Effector memory CD4-positive, alpha-beta T cell (primary cell): Measurements from ENCODE around the gene FMOD.
"Not testable (repeated sequence)": the region's sequence is repeated elsewhere in the genome, so short reads cannot be mapped to it uniquely, and the experiment has no call there.

Experiments used
- DNase-seq, 3 donors: peaks; one replicate each; pipeline ENCODE4 v3.0.0-alpha.2; 2020
- H3K27ac ChIP-seq: 2 replicates; pipeline ENCODE4 v1.7.0; 2013; ENCODE audit warnings: mild to moderate bottlenecking, low read length, moderate library complexity; ENCODE audit not compliant: insufficient read depth, poor library complexity, severe bottlenecking
- H3K27me3 ChIP-seq: replicated peaks from 2 replicates; pipeline ENCODE4 v1.7.0; 2013; ENCODE audit warnings: mild to moderate bottlenecking, low read length; ENCODE audit not compliant: insufficient read depth, control insufficient read depth, poor library complexity, severe bottlenecking
- H3K36me3 ChIP-seq: 2 replicates; pipeline ENCODE4 v1.7.0; 2013; ENCODE audit warnings: mild to moderate bottlenecking, low read length, moderate library complexity; ENCODE audit not compliant: control insufficient read depth, insufficient read depth
- H3K4me1 ChIP-seq: 2 replicates; pipeline ENCODE4 v1.7.0; 2013; ENCODE audit warnings: low read length, mild to moderate bottlenecking; ENCODE audit not compliant: control insufficient read depth, insufficient read depth, poor library complexity, severe bottlenecking
- H3K4me3 ChIP-seq: 2 replicates; pipeline ENCODE4 v1.7.0; 2013; ENCODE audit warnings: low read length, low read depth, mild to moderate bottlenecking; ENCODE audit not compliant: insufficient read depth, poor library complexity, severe bottlenecking
- H3K9me3 ChIP-seq: 2 replicates; pipeline ENCODE4 v1.7.0; 2013; ENCODE audit warnings: mild to moderate bottlenecking, low read length, moderate library complexity; ENCODE audit not compliant: control insufficient read depth

Gene FMOD

DNA sequence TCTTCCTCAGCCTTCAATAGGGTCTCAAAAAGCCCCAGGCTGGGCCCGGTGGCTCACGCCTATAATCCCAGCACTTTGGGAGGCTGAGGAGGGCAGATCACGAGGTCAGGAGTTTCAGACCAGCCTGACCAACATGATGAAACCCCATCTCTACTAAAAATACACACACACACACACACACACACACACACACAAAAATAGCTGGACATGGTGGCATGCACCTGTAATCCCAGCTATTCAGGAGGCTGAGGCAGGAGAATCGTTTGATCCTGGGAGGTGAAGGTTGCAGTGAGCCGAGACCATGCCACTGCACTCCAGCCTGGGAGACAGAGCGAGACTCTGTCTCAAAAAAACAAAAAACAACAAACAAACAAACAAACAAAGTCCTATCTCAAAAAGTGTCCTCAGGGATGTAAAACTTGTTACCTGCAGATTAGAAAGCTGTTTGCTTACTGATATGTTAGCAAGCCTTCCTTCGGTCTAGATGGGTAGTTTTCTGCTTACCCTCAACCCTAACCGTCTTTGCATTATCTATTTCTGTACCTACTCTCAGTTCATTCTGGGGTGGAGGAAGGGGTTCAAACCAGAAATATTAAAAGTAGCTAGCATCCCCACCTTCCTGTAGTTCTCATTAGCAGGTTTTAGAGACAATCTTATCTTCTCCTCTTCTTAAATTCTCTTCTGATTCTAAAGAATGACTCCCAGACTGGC is 51.0 kb downstream of the FMOD start:
- H3K9me3 ChIP-seq, H3K27me3 ChIP-seq: not testable (repeated sequence)

GRCh38 chr1:203299169-203299568 is 51.8 kb downstream of the FMOD start:
- H3K27me3 ChIP-seq, result no peaks in the 10 kb centered on the region
- H3K36me3 ChIP-seq, result no peaks in the 10 kb centered on the region
- no peak overlapping the region for H3K4me3 ChIP-seq
- DNase-seq, result no peak
- H3K4me1 ChIP-seq, result peaks cover 1% of the 10 kb centered on the region
- H3K9me3 ChIP-seq, result no peaks in the 10 kb centered on the region
- no peak overlapping the region for H3K27ac ChIP-seq

More for the DNA sequence above, 51.0 kb downstream of the FMOD start:
- not testable (repeated sequence) for H3K36me3 ChIP-seq, DNase-seq, H3K4me3 ChIP-seq, H3K27ac ChIP-seq, H3K4me1 ChIP-seq

- Histone ChIP-seq H3K27ac (no peak overlapping the region), H3K4me3 (no peak overlapping the region), H3K36me3 (no peaks in the 10 kb centered on the region), H3K27me3 (no peaks in the 10 kb centered on the region), H3K9me3 (no peaks in the 10 kb centered on the region), H3K4me1 (no peaks in the 10 kb centered on the region)
- DNase-seq, result no peak
These were observed 54.4 kb downstream of the FMOD start for GRCh38 chr1:203296460-203297073.

DNA sequence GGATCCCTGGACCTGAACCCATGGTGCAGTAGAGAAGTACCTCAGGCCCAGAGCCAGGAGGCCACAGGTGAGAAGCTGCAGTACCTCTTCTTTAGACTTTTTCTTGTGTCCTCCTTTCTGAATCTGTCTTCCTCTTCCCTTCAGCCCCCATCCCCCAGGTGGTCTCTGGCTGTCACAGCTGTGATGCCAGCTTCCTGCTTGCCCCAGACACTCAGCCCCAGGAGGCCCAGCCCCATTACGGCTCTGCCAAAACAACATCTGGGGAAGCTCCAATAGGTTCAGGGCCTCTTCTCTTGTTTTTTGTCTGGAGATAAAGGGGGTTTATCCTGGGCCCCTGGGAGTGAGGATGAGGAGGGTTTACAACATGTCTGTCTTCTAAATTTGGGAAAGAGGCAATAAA is 55.1 kb downstream of the FMOD start:
- no peak overlapping the region for H3K4me3 ChIP-seq
- no peak overlapping the region for H3K27ac ChIP-seq
- no peaks in the 10 kb centered on the region for H3K9me3 ChIP-seq
- DNase-seq, result no peak
- no peaks in the 10 kb centered on the region for H3K36me3 ChIP-seq
- no peaks in the 10 kb centered on the region for H3K27me3 ChIP-seq
- peaks cover 3% of the 10 kb centered on the region for H3K4me1 ChIP-seq

GRCh38 chr1:203291201-203292096 is 59.5 kb downstream of the FMOD start:
- Histone ChIP-seq H3K27me3 (no peaks in the 10 kb centered on the region), H3K4me1 (peaks cover 43% of the 10 kb centered on the region), H3K4me3 (no peak overlapping the region), H3K27ac (peak overlapping the region; percentile 99), H3K9me3 (no peaks in the 10 kb centered on the region), H3K36me3 (no peaks in the 10 kb centered on the region)
- no peak for DNase-seq
